RWPE2 (cell line): ENCODE data around the gene MYL5.

Experiments used
- ATAC-seq: fragments of 200-7000 bp; cut with Tn5 transposase; 3 replicates; pipeline ENCODE4 v1.9.1; 2021; ENCODE audit warnings: low read depth
- DNase-seq: peaks from one replicate; pipeline ENCODE4 v3.0.0-alpha.2; 2020; ENCODE audit warnings: low spot score
- H3K27ac ChIP-seq: fragments of 450-650 bp; 2 replicates; pipeline ENCODE4 v1.5.1; 2017; ENCODE audit warnings: mild to moderate bottlenecking; ENCODE audit not compliant: poor library complexity, severe bottlenecking
- H3K27me3 ChIP-seq: fragments of 250-450 bp; sonication (Bioruptor Pico); 2 replicates; pipeline ENCODE4 v1.5.1; 2021; ENCODE audit warnings: mild to moderate bottlenecking, moderate library complexity; ENCODE audit not compliant: insufficient read depth, poor library complexity, severe bottlenecking
- H3K36me3 ChIP-seq: fragments of 250-450 bp; sonication (Bioruptor Pico); 2 replicates; pipeline ENCODE4 v1.5.1; 2020; ENCODE audit warnings: low read depth, mild to moderate bottlenecking, moderate library complexity
- H3K4me1 ChIP-seq: fragments of 250-450 bp; sonication (Bioruptor Pico); 2 replicates; pipeline ENCODE4 v1.5.1; 2021; ENCODE audit warnings: mild to moderate bottlenecking, moderate library complexity; ENCODE audit not compliant: insufficient read depth, poor library complexity, severe bottlenecking
- H3K4me3 ChIP-seq: fragments of 250-450 bp; sonication (Bioruptor Pico); 2 replicates; pipeline ENCODE4 v1.5.1; 2021; ENCODE audit warnings: mild to moderate bottlenecking, moderate library complexity; ENCODE audit not compliant: severe bottlenecking
- H3K9me3 ChIP-seq: fragments of 250-450 bp; sonication (Bioruptor Pico); 2 replicates; pipeline ENCODE4 v1.5.1; 2021; ENCODE audit warnings: mild to moderate bottlenecking, moderate library complexity; ENCODE audit not compliant: severe bottlenecking
- CTCF ChIP-seq: fragments of 450-650 bp; IDR thresholded peaks from one replicate; pipeline ENCODE4 v1.5.1; 2017; ENCODE audit warnings: mild to moderate bottlenecking, moderate library complexity; ENCODE audit not compliant: poor library complexity, severe bottlenecking

Gene MYL5

DNA sequence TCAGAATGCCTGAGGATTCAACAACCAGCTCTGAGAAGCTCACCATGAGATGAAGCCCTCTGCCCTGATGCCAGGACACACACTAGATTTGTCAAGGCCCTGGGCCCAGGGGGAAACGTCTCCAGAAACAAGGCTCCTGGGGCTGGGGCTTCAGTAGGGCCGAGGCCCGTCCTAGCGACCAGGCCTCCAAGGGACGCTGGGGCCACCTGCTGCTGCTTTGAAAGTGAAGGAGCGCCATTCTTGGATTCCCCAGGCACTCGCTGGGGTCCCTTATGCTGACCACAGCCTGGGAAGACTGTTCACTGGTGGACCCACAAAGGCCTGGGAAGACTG, 25.1 kb upstream of the MYL5 start:
- DNase-seq (no peak), ATAC-seq (no peak)
- H3K36me3 ChIP-seq: no peaks in the 10 kb centered on the region
- H3K9me3 ChIP-seq: no peaks in the 10 kb centered on the region
- H3K4me3 ChIP-seq: no peak overlapping the region
- no peaks in the 10 kb centered on the region for H3K4me1 ChIP-seq
- no peak for TF ChIP-seq CTCF
- peaks cover 7% of the 10 kb centered on the region for H3K27me3 ChIP-seq
- H3K27ac ChIP-seq: no peak overlapping the region

DNA sequence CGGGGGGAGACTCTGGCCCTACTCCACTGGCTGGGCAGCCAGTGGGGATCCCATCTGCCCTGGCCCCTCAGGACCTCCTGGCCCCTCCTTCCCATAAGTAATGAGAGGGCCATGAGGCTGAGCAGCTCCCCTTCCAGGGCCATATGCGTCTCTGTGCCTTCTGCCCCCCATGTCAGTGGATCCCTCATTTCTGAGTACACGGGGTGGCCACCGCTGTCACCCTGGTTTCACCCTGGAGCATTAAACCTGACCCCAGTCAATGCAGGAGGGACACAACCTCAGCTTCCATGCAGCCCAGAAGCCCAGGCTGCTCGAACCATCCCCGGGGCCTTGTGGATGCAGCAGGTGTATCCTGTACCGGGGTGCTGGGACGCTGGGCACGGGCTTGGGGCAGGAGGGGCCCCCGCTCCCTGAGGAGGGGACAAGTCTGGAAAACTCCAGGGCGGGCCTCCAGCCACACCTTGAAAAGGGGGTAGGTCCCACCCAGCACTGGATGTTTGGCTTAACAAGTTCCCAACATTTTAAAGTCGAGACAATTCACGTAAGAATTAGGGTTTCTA, 24.5 kb upstream of the MYL5 start:
- Histone ChIP-seq H3K36me3 (no peaks in the 10 kb centered on the region), H3K9me3 (no peaks in the 10 kb centered on the region), H3K27ac (no peak overlapping the region), H3K4me1 (no peaks in the 10 kb centered on the region), H3K4me3 (no peak overlapping the region), H3K27me3 (peaks cover 7% of the 10 kb centered on the region)
- ATAC-seq (no peak), DNase-seq (peak; percentile 49)
- TF ChIP-seq CTCF: no peak

DNA sequence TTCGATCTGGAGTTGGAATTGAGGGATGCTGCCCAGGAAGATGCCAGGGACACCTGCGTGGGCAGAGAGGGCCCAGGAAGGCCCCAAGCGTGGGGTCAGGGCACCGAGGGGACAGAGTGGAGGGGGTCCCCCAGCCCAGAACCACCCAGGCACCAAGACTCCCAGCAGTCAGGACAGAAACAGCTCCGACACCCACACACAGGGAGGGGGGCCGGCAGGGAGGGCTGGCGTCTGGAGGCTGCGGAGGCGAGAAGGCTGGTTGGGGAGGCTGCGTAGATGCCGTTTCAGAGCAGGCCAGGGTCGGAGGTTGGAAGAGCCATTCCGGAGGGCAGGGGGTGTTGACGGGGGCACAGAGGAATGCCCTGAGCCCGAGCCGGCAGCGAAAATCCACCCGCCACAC, 23.9 kb upstream of the MYL5 start:
- peaks cover 7% of the 10 kb centered on the region for H3K27me3 ChIP-seq
- no peaks in the 10 kb centered on the region for H3K36me3 ChIP-seq
- H3K4me1 ChIP-seq: no peaks in the 10 kb centered on the region
- no peak overlapping the region for H3K4me3 ChIP-seq
- DNase-seq (peak; percentile 54), ATAC-seq (no peak)
- TF ChIP-seq CTCF: no peak
- H3K27ac ChIP-seq: no peak overlapping the region
- H3K9me3 ChIP-seq: no peaks in the 10 kb centered on the region

DNA sequence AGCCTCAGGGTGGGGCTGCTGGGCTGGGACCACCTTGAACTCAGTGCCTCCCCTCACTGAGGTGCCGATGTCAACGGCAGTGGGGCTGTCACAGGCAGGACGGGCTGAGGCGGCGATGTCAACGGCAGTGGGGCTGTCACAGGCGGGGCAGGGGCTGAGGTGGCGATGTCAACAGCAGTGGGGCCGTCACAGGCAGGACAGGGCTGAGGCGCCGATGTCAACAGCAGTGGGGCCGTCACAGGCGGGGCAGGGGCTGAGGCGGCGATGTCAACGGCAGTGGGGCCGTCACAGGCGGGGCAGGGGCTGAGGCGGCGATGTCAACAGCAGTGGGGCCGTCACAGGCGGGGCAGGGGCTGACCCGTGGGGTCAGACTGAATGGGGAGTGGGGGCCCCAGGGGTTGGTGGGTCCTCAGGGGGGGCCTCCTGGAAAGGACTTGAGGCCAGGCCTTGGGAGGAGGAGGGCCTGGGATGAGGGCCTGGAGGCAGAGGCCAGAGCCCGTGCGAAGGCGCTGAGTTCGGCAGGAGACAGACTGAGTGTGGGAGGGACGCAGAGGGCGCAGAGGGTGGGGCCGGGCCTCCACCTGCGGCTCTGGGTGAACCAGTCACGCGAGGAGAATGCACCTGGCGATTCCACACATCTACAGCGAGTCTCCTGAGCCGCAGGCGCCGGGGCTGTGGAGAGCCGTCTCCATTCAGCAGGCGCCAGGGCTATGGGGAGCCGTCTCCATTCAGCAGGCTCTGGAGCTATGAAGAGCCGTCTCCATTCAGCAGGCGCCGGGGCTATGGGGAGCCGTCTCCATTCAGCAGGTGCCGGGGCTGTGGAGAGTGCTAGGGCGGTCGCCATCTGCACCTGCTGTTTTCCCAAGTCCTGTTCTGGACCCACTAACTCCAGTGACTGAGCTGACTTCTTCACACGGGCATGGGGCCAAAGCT, 23.1 kb upstream of the MYL5 start:
- Histone ChIP-seq H3K27ac (no peak overlapping the region), H3K4me3 (no peak overlapping the region), H3K36me3 (no peaks in the 10 kb centered on the region), H3K27me3 (peaks cover 7% of the 10 kb centered on the region), H3K4me1 (no peaks in the 10 kb centered on the region), H3K9me3 (no peaks in the 10 kb centered on the region)
- no peak for TF ChIP-seq CTCF
- DNase-seq: peak; percentile 57
- peak; percentile 43 for ATAC-seq
